Raji (cell line): Measurements from ENCODE around the gene OPRD1.

Source experiments
- POLR2A ChIP-seq: IDR thresholded peaks from 2 replicates; pipeline ENCODE4 v1.6.1; 2011; ENCODE audit warnings: low read depth, low read length, control low read depth; ENCODE audit not compliant: insufficient read depth

The OPRD1 gene

GRCh38 chr1:28913786-28914227, 101.8 kb downstream of the OPRD1 start:
- TF ChIP-seq POLR2A, result no peak

GRCh38 chr1:28914228-28915030, 102.5 kb downstream of the OPRD1 start, which contains the start of gene EPB41:
Gene EPB41, plus strand, starts transcription at chr1:28914569. Its CDS starts 72,869 bp downstream, at chr1:28987438.
- peak; percentile 77 for TF ChIP-seq POLR2A

GRCh38 chr1:28915031-28915895, 103.3 kb downstream of the OPRD1 start:
- no peak for TF ChIP-seq POLR2A

- TF ChIP-seq POLR2A, result no peak
These were observed 105.8 kb downstream of the OPRD1 start for GRCh38 chr1:28917757-28918118.
